A673 (cell line): ENCODE data around the gene GLYR1.

Source experiments
- EZH2 ChIP-seq: fragments of 200-600 bp; sonication (generic); IDR thresholded peaks from 2 replicates; pipeline ENCODE4 v1.6.1; 2017; ENCODE audit warnings: borderline replicate concordance, low read depth, mild to moderate bottlenecking, mixed read lengths, antibody characterized with exemption, low read length; ENCODE audit not compliant: poor library complexity, severe bottlenecking
- TF ChIP-seq, protein P1 (sequence below): fragments of 300-800, 200-600 bp; sonication (generic); conservative IDR thresholded peaks from 2 replicates; pipeline ENCODE4 v1.5.1; 2017; ENCODE audit warnings: low read depth, mild to moderate bottlenecking, antibody characterized with exemption, low read length, moderate library complexity, mixed read lengths

- TF ChIP-seq, protein P1, sequence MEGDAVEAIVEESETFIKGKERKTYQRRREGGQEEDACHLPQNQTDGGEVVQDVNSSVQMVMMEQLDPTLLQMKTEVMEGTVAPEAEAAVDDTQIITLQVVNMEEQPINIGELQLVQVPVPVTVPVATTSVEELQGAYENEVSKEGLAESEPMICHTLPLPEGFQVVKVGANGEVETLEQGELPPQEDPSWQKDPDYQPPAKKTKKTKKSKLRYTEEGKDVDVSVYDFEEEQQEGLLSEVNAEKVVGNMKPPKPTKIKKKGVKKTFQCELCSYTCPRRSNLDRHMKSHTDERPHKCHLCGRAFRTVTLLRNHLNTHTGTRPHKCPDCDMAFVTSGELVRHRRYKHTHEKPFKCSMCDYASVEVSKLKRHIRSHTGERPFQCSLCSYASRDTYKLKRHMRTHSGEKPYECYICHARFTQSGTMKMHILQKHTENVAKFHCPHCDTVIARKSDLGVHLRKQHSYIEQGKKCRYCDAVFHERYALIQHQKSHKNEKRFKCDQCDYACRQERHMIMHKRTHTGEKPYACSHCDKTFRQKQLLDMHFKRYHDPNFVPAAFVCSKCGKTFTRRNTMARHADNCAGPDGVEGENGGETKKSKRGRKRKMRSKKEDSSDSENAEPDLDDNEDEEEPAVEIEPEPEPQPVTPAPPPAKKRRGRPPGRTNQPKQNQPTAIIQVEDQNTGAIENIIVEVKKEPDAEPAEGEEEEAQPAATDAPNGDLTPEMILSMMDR, result no peak
- no peak for TF ChIP-seq EZH2
Observed at GRCh38 chr16:4891097-4891885, 44.2 kb upstream of the GLYR1 start.
